IMR-90 (cell line): ENCODE results near the gene NPLOC4. TPM values are rescaled to one million over a fixed set of nuclear protein-coding genes. Genes with fewer than 3 reads are reported as not detected.

ENCODE experiments used
- ATAC-seq: fragments of 200-7000 bp; cut with Tn5 transposase; 2 replicates; pipeline ENCODE4 v1.9.1; 2020; ENCODE audit warnings: low read depth, mild to moderate bottlenecking, moderate library complexity
- BruUV-seq: library from RNA; stranded (reverse); fragments of 400-500 nt; replicated peaks from 2 replicates; lab custom pipeline; 2021; lab: Mats Ljungman, UMichigan
- CTCF ChIA-PET: fragments of 300-600 bp; formaldehyde crosslinking; extraction: SDS; loops from one replicate; lab custom pipeline; 2021; ENCODE audit warnings: antibody characterized with exemption; lab: Yijun Ruan, JAX
- POLR2A ChIA-PET: fragments of 300-600 bp; sonication (Branson Sonifier 250); formaldehyde crosslinking; loops from one replicate; lab custom pipeline; 2022; ENCODE audit warnings: antibody characterized with exemption; ENCODE audit not compliant: unreplicated experiment; lab: Charles Lee
- DNase-seq: peaks from one replicate; pipeline ENCODE4 v3.0.0; 2013
- H2AFZ ChIP-seq: replicated peaks from 2 replicates; pipeline ENCODE3; 2013; ENCODE audit warnings: low read length, mild to moderate bottlenecking; ENCODE audit not compliant: poor library complexity
- H2AK5ac ChIP-seq: 2 replicates; pipeline ENCODE4 v1.6.1; 2013; ENCODE audit warnings: low read depth, low read length, inconsistent platforms
- H2AK9ac ChIP-seq: replicated peaks from 2 replicates; pipeline ENCODE3; 2013; ENCODE audit warnings: mild to moderate bottlenecking, low read depth, low read length, moderate library complexity; ENCODE audit not compliant: poor library complexity
- H2BK120ac ChIP-seq: 2 replicates; pipeline ENCODE4 v1.6.1; 2013; ENCODE audit warnings: low read depth, low read length, inconsistent platforms
- H2BK15ac ChIP-seq: 3 replicates; pipeline ENCODE4 v1.6.1; 2013; ENCODE audit warnings: low read depth, low read length, inconsistent platforms
- H2BK20ac ChIP-seq: 2 replicates; pipeline ENCODE4 v1.6.1; 2013; ENCODE audit warnings: low read depth, mild to moderate bottlenecking, inconsistent platforms, low read length, moderate library complexity
- H2BK5ac ChIP-seq: 2 replicates; pipeline ENCODE4 v1.6.1; 2013; ENCODE audit warnings: mild to moderate bottlenecking, low read depth, low read length, inconsistent platforms; ENCODE audit not compliant: poor library complexity, severe bottlenecking
- H3K14ac ChIP-seq: replicated peaks from 2 replicates; pipeline ENCODE4 v1.6.1; 2013; ENCODE audit warnings: low read depth, low read length, inconsistent platforms
- H3K18ac ChIP-seq: 2 replicates; pipeline ENCODE4 v1.6.1; 2013; ENCODE audit warnings: low read depth, low read length, control low read depth
- H3K23ac ChIP-seq: 2 replicates; pipeline ENCODE4 v1.6.1; 2013; ENCODE audit warnings: low read depth, low read length, inconsistent platforms
- H3K27ac ChIP-seq: 2 replicates; pipeline ENCODE4 v1.5.1; 2013; ENCODE audit warnings: mild to moderate bottlenecking, control low read depth, low read length; ENCODE audit not compliant: insufficient read depth
- H3K27me3 ChIP-seq: 2 replicates; pipeline ENCODE4 v1.6.1; 2013; ENCODE audit warnings: low read length; ENCODE audit not compliant: control insufficient read depth, insufficient read depth
- H3K36me3 ChIP-seq: 2 replicates; pipeline ENCODE4 v1.6.1; 2013; ENCODE audit warnings: low read length, mixed read lengths; ENCODE audit not compliant: control insufficient read depth, insufficient read depth
- H3K4ac ChIP-seq: 2 replicates; pipeline ENCODE4 v1.6.1; 2013; ENCODE audit warnings: low read depth, low read length, inconsistent platforms
- H3K4me1 ChIP-seq: 2 replicates; pipeline ENCODE4 v1.6.1; 2013; ENCODE audit warnings: low read length, mixed read lengths; ENCODE audit not compliant: control insufficient read depth, insufficient read depth
- H3K4me2 ChIP-seq: 2 replicates; pipeline ENCODE4 v1.6.1; 2013; ENCODE audit warnings: low read depth, mild to moderate bottlenecking, control low read depth, low read length, moderate library complexity
- H3K4me3 ChIP-seq: 2 replicates; pipeline ENCODE4 v1.5.1; 2013; ENCODE audit warnings: low read depth, mild to moderate bottlenecking, control low read depth, low read length, moderate library complexity; ENCODE audit not compliant: insufficient read depth
- H3K56ac ChIP-seq: 2 replicates; pipeline ENCODE4 v1.6.1; 2013; ENCODE audit warnings: low read length, inconsistent platforms; ENCODE audit not compliant: insufficient read depth; ENCODE audit errors: extremely low read depth
- H3K79me1 ChIP-seq, 2 experiments: 2 replicates each; pipeline ENCODE4 v1.6.1; 2013; ENCODE audit warnings: low read length in 2 of 2, inconsistent platforms in 1 of 2, low read depth in 1 of 2
- H3K9ac ChIP-seq: 2 replicates; pipeline ENCODE4 v1.6.1; 2013; ENCODE audit warnings: low read depth, low read length, control low read depth
- H3K9me1 ChIP-seq: 2 replicates; pipeline ENCODE4 v1.6.1; 2013; ENCODE audit warnings: low read length, inconsistent platforms; ENCODE audit not compliant: insufficient read depth
- H3K9me3 ChIP-seq: 2 replicates; pipeline ENCODE4 v1.6.1; 2013; ENCODE audit warnings: low read length; ENCODE audit not compliant: control insufficient read depth, insufficient read depth
- H4K20me1 ChIP-seq: 2 replicates; pipeline ENCODE4 v1.6.1; 2013; ENCODE audit warnings: low read length, inconsistent platforms; ENCODE audit not compliant: insufficient read depth
- H4K5ac ChIP-seq: 2 replicates; pipeline ENCODE4 v1.6.1; 2013; ENCODE audit warnings: mild to moderate bottlenecking, low read depth, low read length, control low read depth
- H4K8ac ChIP-seq, 2 experiments: 2 replicates each; pipeline ENCODE4 v1.6.1; 2013; ENCODE audit warnings: low read depth in 2 of 2, low read length in 2 of 2, control low read depth in 1 of 2, inconsistent platforms in 1 of 2
- H4K91ac ChIP-seq: 2 replicates; pipeline ENCODE4 v1.6.1; 2013; ENCODE audit warnings: low read depth, low read length, inconsistent platforms; ENCODE audit not compliant: insufficient read depth
- BHLHE40 ChIP-seq: fragments of 150-350 bp; IDR thresholded peaks from 2 replicates; pipeline ENCODE4 v1.6.1; 2016; ENCODE audit warnings: mild to moderate bottlenecking, low read depth, low read length
- CEBPB ChIP-seq: IDR thresholded peaks from 2 replicates; pipeline ENCODE4 v1.6.1; 2012; ENCODE audit warnings: low read depth, low read length, improper control_type of control experiment
- CHD1 ChIP-seq: IDR thresholded peaks from 2 replicates; pipeline ENCODE4 v1.6.1; 2012; ENCODE audit warnings: low read depth, low read length, improper control_type of control experiment
- CTCF ChIP-seq: conservative IDR thresholded peaks from 2 replicates; pipeline ENCODE4 v1.5.1; 2012; ENCODE audit warnings: mild to moderate bottlenecking, low read depth, low read length, improper control_type of control experiment
- ELK1 ChIP-seq: fragments of 150-350 bp; IDR thresholded peaks from 2 replicates; pipeline ENCODE4 v1.6.1; 2016; ENCODE audit warnings: low read depth, mild to moderate bottlenecking, low read length, moderate library complexity, borderline replicate concordance
- FOS ChIP-seq: fragments of 150-350 bp; IDR thresholded peaks from 2 replicates; pipeline ENCODE4 v1.6.1; 2016; ENCODE audit warnings: low read depth, low read length
- MAZ ChIP-seq: IDR thresholded peaks from 2 replicates; pipeline ENCODE4 v1.6.1; 2012; ENCODE audit warnings: low read depth, mild to moderate bottlenecking, low read length, improper control_type of control experiment, moderate library complexity, borderline replicate concordance
- MXI1 ChIP-seq: IDR thresholded peaks from 2 replicates; pipeline ENCODE4 v1.6.1; 2012; ENCODE audit warnings: low read depth, mild to moderate bottlenecking, low read length, moderate library complexity, borderline replicate concordance
- POLR2A ChIP-seq: IDR thresholded peaks from 2 replicates; pipeline ENCODE4 v1.6.1; 2012; ENCODE audit warnings: mild to moderate bottlenecking, low read depth, low read length
- RAD21 ChIP-seq: IDR thresholded peaks from 2 replicates; pipeline ENCODE4 v1.6.1; 2012; ENCODE audit warnings: low read length, improper control_type of control experiment
- RFX5 ChIP-seq: IDR thresholded peaks from 2 replicates; pipeline ENCODE4 v1.8.0; 2012; ENCODE audit warnings: low read depth, mild to moderate bottlenecking, low read length, moderate library complexity
- SMC3 ChIP-seq: fragments of 150-350 bp; IDR thresholded peaks from 2 replicates; pipeline ENCODE4 v1.6.1; 2016; ENCODE audit warnings: low read depth, mild to moderate bottlenecking, antibody characterized with exemption, low read length, moderate library complexity
- USF2 ChIP-seq: fragments of 150-350 bp; IDR thresholded peaks from 2 replicates; pipeline ENCODE4 v1.6.1; 2017; ENCODE audit warnings: mild to moderate bottlenecking, antibody characterized with exemption, low read length, low read depth
- WGBS, 2 experiments: methylation state at CpG; one replicate each; pipeline versions ENCODE4 v1.1.5 to v1.1.7; 2013; ENCODE audit warnings: missing lambda C conversion rate in 2 of 2; ENCODE audit not compliant: insufficient read length in 1 of 2; ENCODE audit errors: extremely low coverage in 2 of 2; 5-methylcytosine and 5-hydroxymethylcytosine counted together
- dilution Hi-C: fragments of 300-500 bp; cut with HindIII; formaldehyde crosslinking; loops from one replicate; pipeline ENCODE4 v1.14.3; 2018; ENCODE audit warnings: low sequenced_read_pairs; ENCODE audit not compliant: unreplicated experiment
- in situ Hi-C: fragments of 300-500 bp; cut with MboI; formaldehyde crosslinking; loops from 3 replicates; pipeline ENCODE4 v1.14.3; 2019; ENCODE audit warnings: low sequenced_read_pairs, inconsistent platforms, mixed read lengths
- intact Hi-C: fragments of 100-400 bp; cut with micrococcal nuclease; formaldehyde crosslinking; loops from 2 replicates; pipeline ENCODE4 v1.10.0; 2022
- polyA plus RNA-seq, 3 experiments: library from polyadenylated mRNA; depleted of rRNA; stranded (reverse); fragments of >200 nt; gene quantifications; 2 replicates each; pipeline ENCODE4 v1.2.3, GENCODE V29; 2012; ENCODE audit warnings: low replicate concordance in 1 of 3
- total RNA-seq: library from RNA; depleted of rRNA; stranded (reverse); fragments of >200 nt; gene quantifications from 2 replicates; pipeline ENCODE4 v1.2.3, GENCODE V29; 2012

The NPLOC4 gene
- total and polyA plus RNA-seq, 2 of the 4 experiments (the other 2 are of a cell fraction), result 70.4 to 78.3 TPM

- H3K14ac ChIP-seq, result no peak overlapping the region
- H4K8ac ChIP-seq, result no peak overlapping the region
- 100% methylated on average over 2 of the region's 8 CpGs; no CpG with 5 or more reads in 1 of the 2 experiments for WGBS, 2 experiments
- H2BK5ac ChIP-seq, result no peak overlapping the region
- no peak for TF ChIP-seq POLR2A
- no peak for TF ChIP-seq MXI1
- no peak for TF ChIP-seq CEBPB
- no peak for TF ChIP-seq FOS
- no peak for TF ChIP-seq BHLHE40
- no peak for TF ChIP-seq RFX5
- TF ChIP-seq CHD1, result no peak
- no peak for TF ChIP-seq RAD21
- no peak for TF ChIP-seq SMC3
- TF ChIP-seq MAZ, result no peak
- no peak for TF ChIP-seq CTCF
- TF ChIP-seq ELK1, result no peak
- no peak for TF ChIP-seq USF2
- no peak overlapping the region for H3K18ac ChIP-seq
- no peak overlapping the region for H3K56ac ChIP-seq
- no peak overlapping the region for H3K4me3 ChIP-seq
- no peak overlapping the region for H3K27ac ChIP-seq
- no peaks in the 10 kb centered on the region for H3K9me3 ChIP-seq
- peaks cover 38 to 64% of the 10 kb centered on the region in 2 experiments for H3K79me1 ChIP-seq
- no peak overlapping the region for H4K5ac ChIP-seq
- H4K91ac ChIP-seq, result no peak overlapping the region
- no peak overlapping the region for H3K4me2 ChIP-seq
- POLR2A ChIA-PET, result no interaction called here
- dilution Hi-C loops (no loop called here), in situ Hi-C loops (no loop called here), intact Hi-C loops (no loop called here)
- no peaks in the 10 kb centered on the region for H3K27me3 ChIP-seq
- H3K23ac ChIP-seq, result no peak overlapping the region
- H3K4me1 ChIP-seq, result no peaks in the 10 kb centered on the region
- H2AK9ac ChIP-seq, result no peak overlapping the region
- no peak overlapping the region for H2BK20ac ChIP-seq
- no peak overlapping the region for H2AK5ac ChIP-seq
- H3K4ac ChIP-seq, result no peak overlapping the region
- peaks cover 22% of the 10 kb centered on the region for H4K20me1 ChIP-seq
- DNase-seq (no peak), ATAC-seq (no peak)
- H2BK120ac ChIP-seq, result no peak overlapping the region
- no peak overlapping the region for H3K9ac ChIP-seq
- peaks cover 65% of the 10 kb centered on the region for H3K36me3 ChIP-seq
- H2BK15ac ChIP-seq, result no peak overlapping the region
- peaks cover 6% of the 10 kb centered on the region; the same call in 1 of the 2 replicates for H3K9me1 ChIP-seq
- CTCF ChIA-PET, result no interaction called here
- BruUV-seq, result no TSS peak
- no peak overlapping the region for H2AFZ ChIP-seq
Observed at GRCh38 chr17:81590121-81590520, 46.8 kb downstream of the NPLOC4 start.
